ENCODE measurements around the gene OR2V1. TPM values are rescaled to one million over a fixed set of nuclear protein-coding genes. Genes with fewer than 3 reads are reported as not detected.
A peak's percentile ranks its signal among the peaks of the same experiment; 100 is the strongest.
"Not testable (repeated sequence)": the region's sequence is repeated elsewhere in the genome, so short reads cannot be mapped to it uniquely, and the experiment has no call there.

Gene OR2V1
- polyA plus RNA-seq, 3 donors: 0.06 TPM; not detected in 2

DNA sequence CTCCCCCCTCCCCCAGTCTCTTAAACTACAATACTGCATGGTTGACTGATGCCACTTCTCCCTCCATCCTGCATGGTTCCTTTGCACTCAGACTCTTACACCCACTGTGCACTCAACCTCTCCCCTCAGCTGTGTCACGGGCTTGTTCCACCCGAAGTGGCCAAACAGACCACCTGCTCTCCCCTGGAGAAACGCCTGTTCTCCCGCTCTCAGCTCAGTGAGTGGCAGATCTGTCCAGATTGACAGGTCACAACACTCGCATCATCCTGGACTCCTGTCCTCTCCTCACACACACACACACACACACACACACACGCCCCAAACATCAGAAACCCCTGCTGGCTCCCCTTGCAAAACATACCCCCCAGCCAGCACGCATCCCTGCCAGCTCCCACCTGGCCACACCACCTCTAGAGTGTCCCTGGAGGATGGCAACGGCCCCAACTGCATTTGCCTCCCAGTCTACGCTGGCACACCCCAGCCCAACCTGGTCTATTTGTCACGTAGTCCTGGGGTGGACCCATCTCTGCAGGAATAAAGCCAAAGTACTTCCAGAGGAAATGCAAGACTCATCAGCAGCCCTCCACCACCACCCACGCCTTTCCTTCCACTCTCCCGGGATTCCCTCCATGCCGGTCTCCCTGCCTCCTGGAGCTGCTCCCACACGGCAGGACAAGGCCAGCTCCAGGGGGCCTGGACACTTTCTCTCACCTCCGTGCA lies 2.9 kb downstream of the OR2V1 start:
- DNase-seq: no peak

DNA sequence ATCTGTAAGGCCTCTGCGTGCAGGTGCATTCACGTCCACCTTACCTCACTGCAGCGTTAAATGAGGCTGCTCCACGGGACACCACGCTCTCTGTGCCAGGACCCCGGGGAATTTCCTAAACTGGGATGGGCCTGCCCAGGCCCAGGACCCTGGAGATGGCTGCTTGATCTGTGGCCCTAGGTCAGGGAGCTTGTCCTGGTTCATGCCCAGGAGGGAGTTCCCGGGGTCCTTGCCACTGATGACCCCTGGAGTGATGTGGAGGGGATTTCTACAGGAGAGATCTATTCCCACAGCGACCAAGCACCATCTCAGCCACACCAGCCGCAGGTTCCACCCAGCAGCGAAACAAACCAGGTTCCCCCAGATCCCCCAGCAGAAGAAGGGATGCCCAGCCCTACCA lies 3.5 kb downstream of the OR2V1 start:
- DNase-seq: no peak

DNA sequence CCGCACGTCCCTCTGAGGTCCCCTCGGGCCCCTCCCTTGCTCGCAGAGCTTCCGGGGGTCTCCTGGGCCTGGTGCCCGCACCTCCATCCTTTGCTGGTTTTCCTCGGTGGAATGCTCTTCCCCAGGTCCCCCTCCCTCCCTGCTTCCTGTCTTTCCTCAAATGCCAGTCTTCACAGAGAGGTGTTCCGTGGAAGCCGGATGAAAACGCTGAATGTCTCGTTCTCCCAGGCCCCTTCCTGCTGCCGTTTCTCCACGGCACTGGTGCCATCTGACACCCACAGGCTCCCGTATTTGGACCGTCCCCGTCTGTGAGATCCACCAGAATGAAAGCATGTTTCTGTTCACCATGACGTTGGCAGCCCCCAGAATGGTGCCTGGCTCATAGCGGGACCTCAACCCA lies 4.1 kb downstream of the OR2V1 start:
- no peak for DNase-seq

- DNase-seq: no peak
Observed at GRCh38 chr5:181124526-181124925, 6.4 kb downstream of the OR2V1 start.

DNA sequence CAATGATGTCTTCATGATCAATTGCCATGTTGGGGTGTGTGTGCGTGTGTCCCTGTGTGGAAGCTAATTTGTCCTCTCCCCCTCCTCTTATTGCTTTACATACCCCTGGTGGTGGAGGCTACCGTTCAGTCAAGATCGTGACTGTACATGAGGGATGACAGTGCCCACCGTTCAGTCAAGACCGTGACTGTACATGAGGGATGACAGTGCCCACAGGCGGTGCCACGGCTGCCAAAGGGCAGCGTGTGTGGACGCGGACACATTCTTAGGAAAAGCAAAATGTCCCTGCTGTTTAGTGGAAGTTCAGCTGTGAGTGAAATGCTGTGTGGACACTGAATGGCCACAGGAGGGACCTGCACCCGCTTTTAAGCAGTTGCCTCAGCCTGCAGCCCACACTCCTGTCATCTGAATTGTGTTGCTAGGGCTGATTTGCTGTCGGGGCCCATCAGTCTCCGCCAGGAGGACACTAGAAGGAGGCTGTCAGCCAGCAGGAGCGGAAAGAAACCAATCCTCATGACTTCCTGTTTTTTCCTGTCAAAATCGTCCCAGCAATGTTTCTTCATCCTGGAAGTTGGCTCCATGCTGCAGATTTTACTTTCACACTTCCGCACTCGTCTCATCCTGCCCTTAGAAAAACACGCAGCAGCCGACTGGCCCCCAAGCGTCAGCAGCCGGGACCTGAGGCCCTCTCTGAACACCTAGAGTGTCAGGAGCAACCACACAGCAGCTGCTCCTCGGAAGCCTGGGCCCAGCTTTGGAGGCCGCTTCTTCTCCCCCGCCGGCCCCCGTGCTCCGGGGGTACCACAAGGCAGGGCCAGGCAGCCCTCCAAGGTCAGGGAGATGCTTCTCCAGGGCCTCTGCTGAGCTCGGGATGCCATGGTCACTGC lies 9.1 kb downstream of the OR2V1 start:
- no peak for DNase-seq

GRCh38 chr5:181120761-181121160 lies 10.2 kb downstream of the OR2V1 start:
- DNase-seq: no peak

DNA sequence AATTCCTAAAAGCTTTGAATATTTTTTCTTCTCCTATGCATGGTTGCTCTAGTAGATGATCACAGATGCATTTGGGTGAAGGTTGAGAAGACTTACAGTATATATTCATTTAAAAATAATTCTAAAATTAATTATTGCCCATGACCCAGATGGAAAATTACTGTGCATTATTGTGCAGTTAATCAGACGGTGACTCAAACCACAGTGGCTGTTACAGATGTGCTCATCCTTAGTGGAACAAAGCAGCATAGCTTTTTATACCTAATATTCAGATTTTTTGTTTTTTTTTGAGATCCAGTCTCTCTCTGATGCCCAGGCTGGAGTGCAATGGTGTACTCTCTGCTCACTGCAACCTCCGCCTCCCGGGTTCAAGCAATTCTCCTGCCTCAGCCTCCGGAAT lies 10.7 kb downstream of the OR2V1 start:
- no peak for DNase-seq

DNA sequence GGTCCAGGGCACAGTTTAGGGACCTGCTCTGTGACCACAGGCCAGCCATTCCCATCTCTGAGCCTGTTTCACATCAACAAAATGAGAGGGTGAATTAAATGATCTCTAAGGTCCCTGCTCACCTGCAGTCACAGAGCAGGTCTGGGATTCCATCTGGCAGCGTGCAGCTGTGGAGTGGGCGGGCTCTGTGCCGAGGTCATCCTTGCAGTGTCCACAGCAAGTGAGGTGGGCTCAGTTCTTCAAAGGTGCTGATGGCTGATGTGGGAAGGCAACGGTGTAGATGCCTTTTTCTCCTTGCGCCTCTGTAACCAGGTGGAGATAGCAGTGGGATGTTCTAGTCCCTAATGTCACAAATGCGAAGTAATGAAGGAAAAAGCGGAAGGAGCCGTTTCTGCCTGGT lies 11.9 kb downstream of the OR2V1 start:
- no peak for DNase-seq

- no peak for DNase-seq
Observed at GRCh38 chr5:181118369-181118768, 12.6 kb downstream of the OR2V1 start.

- DNase-seq: peak; percentile 65
Observed at GRCh38 chr5:181114844-181115778, 15.9 kb downstream of the OR2V1 start.

GRCh38 chr5:181114284-181114843 lies 16.6 kb downstream of the OR2V1 start:
- DNase-seq: no peak

DNA sequence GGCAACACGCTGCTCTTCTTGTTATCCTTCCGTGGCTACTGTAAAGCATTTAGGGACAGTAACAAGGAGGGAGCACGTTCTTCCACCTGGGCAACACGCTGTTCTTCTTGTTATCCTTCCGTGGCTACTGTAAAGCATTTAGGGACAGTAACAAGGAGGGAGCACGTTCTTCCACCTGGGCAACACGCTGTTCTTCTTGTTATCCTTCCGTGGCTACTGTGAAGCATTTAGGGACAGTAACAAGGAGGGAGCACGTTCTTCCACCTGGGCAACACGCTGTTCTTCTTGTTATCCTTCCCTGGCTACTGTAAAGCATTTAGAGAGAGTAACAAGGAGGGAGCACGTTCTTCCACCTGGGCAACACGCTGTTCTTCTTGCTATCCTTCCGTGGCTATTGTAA lies 17.4 kb downstream of the OR2V1 start:
- not testable (repeated sequence) for DNase-seq

DNA sequence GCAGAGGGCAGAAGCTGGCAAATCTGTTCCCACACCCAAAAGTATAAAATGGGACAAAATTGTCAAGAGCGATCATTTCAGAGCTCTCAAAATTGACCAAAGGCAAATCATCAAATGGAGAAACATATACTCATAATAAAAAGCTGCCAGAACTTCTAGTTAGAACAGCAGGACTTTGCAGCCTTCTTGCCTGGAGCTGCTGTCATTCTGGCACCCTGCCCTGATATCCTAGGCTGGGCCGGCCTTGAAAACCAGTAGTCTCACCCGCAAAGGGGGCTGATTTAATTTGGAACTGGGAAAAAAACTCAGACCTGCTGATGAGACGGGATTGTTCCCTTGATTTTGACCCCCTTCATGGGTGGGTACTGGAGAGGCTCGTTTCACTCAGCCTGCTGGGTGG lies 18.5 kb downstream of the OR2V1 start:
- no peak for DNase-seq

DNA sequence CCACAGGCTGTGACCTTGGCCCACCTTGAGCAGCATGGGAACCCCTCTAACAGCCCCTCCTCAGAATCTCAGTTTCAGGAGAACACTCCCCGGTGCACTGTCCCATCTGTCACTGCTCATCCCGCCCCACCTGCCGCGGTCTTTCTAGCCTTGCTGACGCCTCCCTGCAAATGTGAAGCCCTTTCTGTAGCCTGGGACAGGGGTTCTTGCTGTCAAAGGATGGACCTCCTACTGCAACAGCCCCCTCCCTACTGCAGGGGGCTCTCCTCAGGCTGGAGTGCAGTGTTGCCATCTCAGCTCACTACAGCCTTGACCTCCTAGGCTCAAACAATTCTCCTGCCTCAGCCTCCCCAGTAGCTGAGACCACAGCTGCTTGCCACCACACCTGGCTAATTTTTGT lies 20.0 kb downstream of the OR2V1 start:
- DNase-seq: no peak

DNA sequence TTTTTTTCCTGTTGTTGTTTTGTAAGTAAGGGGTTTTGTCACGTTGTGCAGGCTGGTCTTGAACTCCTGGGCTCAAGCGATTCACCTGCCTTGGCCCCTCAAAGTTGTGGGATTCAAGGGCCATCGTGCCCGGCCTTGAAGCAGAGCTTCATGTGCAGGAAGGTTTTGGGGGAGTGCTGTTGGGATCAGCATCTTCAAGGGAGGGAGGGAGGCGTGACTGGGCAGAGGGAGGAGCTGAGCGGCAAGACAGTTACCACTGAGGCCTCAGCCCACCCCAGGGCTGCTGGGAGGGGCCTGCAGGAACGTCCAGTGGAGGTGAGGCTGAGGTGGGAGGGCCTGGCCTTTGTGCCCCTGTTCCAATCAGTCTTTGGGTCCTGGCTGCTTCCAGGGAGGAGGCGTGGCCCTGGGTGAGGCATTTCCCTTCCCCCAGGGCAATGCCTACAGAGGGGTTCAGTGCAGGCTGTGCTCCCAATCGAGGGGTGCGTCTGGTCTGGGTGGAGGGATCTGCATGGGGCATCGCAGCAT lies 21.4 kb downstream of the OR2V1 start:
- DNase-seq: no peak

DNA sequence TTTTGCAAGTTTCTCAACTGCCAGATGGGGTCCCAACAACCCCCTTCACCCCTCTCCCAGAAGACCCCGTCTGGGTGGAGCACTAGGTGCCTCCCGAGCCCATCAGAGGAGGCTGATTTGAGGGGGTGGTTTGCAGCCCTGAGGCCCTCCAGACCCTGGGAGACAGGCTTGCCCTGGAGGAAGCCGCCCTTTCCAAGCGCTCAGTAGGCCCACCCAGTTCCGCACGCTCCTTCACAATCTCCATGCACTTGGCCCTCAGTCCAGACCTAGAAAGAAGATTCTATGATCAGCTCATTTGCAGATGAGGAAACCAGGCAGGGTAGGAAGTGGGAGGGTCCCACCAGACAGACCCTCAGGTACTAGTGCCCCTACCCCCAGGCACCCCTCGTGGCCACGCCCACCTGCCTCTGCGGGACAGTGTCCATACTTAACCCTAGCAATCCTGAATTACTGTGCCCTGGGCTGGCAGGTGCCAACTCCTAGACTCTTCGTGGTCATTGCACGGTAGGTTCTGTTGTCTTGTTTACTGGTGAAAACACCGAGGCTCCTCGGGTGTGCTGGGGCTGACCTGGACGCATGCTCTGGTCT lies 22.3 kb downstream of the OR2V1 start:
- DNase-seq: no peak

GRCh38 chr5:181107699-181108098 lies 23.3 kb downstream of the OR2V1 start:
- DNase-seq: no peak

DNA sequence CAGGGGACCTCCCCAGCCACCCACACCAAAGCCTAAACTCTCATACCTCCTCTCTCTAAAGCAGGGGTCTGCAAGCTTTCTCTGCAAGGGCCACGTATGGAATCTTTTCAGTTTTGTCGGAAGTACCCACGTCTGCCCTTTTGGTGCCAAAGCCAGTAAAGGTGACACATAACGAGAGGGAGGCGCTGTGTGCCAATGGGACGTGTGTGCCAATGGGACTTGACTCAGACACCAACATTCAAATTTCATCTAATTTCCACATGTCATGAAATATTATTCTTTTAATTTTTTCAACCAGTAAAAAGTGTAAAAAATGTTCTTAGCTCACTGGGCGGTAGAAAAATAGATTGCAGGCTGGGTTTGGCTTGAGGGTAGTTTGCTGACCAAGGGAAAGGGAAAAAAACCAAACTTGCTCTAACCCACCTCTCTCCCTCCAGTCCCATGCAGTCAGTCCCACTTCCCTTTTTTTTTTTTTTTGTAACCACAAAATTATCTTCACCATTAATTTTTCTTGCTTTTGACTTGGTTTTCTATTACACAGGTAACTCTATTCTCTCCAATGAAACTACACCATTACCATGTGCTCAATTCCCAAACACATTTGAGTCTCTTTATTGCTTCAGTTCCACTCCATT lies 25.5 kb downstream of the OR2V1 start:
- no peak for DNase-seq

- not testable (repeated sequence) for DNase-seq
Observed at GRCh38 chr5:181104606-181105390, 26.2 kb downstream of the OR2V1 start.

DNA sequence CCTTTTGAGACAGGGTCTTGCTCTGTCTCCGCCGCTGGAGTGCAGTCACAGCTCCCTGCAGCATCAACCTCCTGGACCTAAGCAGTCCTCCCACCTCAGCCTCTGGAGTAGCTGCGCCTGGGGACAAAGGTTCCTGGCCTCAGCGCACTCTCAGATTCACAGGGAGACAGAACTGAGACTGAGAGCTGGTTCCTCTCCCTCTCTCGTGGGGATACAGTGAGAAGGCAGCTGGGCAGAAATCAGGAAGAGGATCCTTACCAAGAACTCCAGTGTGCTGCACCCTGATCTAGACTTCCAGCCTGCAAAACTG lies 26.8 kb downstream of the OR2V1 start:
- not testable (repeated sequence) for DNase-seq

All from renal pelvis (tissue), 4 donors.